ENCODE results near the gene HTR3E.

Gene HTR3E

GRCh38 chr3:184135149-184135910, 38.5 kb downstream of the HTR3E start, which contains the start of gene EIF2B5:
EIF2B5 (plus strand) TSS chr3:184135358; CDS start chr3:184135386, 28 bp downstream.
- POLR2A ChIA-PET: interaction anchor here (0.6 to 2.7 kb wide), 8 partner anchors 9 to 117 kb away, joined by 3 to 8 read pairs (median 5); partner anchors contain the start of genes ABCC5, ABCF3, AP2M1 and DVL3
- peak within 1 kb of the TSS; percentile 89 for H3K4me3 ChIP-seq (ENCODE audit: low read depth, low read length)
- peaks cover 0 to 28% of the 10 kb centered on the region in 2 experiments; a peak in 2 of 3 replicates for H3K36me3 ChIP-seq (ENCODE audit: control insufficient read depth in 2 of 2, insufficient read depth in 1 of 2, low read length in 2 of 2)
- CTCF ChIA-PET: interaction anchor here (0.9 to 1.5 kb wide), 3 partner anchors 95 to 240 kb away, joined by 3 read pairs; no protein-coding TSS in a partner anchor
- H3K27ac ChIP-seq (ENCODE audit: extremely low read depth, low read depth, low read length): peak within 1 kb of the TSS; percentile 47; the same call in 1 of the 2 replicates
- H3K4me1 ChIP-seq (ENCODE audit: control insufficient read depth, insufficient read depth, low read length): peaks cover 6% of the 10 kb centered on the region; the same call in 1 of the 2 replicates
- no peaks in the 10 kb centered on the region for H3K9me3 ChIP-seq (ENCODE audit: control insufficient read depth, insufficient read depth, low read depth, low read length)
- TF ChIP-seq ZNF280D (tag by site-specific recombination; IDR thresholded peaks at IDR 0.05) (0 out of 2 replicates have a peak, but pooled peaks have one; percentile 26), HOXA7 (CRISPR knock-in tag; IDR thresholded peaks at IDR 0.05; ENCODE audit: borderline replicate concordance) (no peak), ZNF560 (tag by site-specific recombination; IDR thresholded peaks at IDR 0.05; ENCODE audit: borderline replicate concordance) (no peak), ZNF391 (tag by site-specific recombination; IDR thresholded peaks at IDR 0.05; ENCODE audit: borderline replicate concordance, low read depth) (peak; percentile 38; the same call in 1 of the 2 replicates), EGR2 (tag by site-specific recombination; IDR thresholded peaks at IDR 0.05; ENCODE audit: low read depth) (no peak), ZNF501 (tag by site-specific recombination; IDR thresholded peaks at IDR 0.05) (peak; percentile 82), ZNF341 (tag by site-specific recombination; IDR thresholded peaks at IDR 0.05; ENCODE audit: low read depth) (no peak; the same call in none of the 2 replicates), ZNF157 (tag by site-specific recombination; IDR thresholded peaks at IDR 0.05) (no peak), KLF8 (tag by site-specific recombination; IDR thresholded peaks at IDR 0.05) (peak; percentile 55; the same call in 1 of the 2 replicates), BCL11B (tag by site-specific recombination; IDR thresholded peaks at IDR 0.05; ENCODE audit: low read depth) (no peak), TRIM28 (IDR thresholded peaks at IDR 0.05; ENCODE audit: borderline replicate concordance, low read length) (no peak), ZNF76 (tag by site-specific recombination; IDR thresholded peaks at IDR 0.05; ENCODE audit: borderline replicate concordance, low read depth) (peak; percentile 40; the same call in 1 of the 2 replicates), ZNF335 (tag by site-specific recombination; conservative IDR thresholded peaks at IDR 0.05) (peak; percentile 26; the same call in 1 of the 2 replicates), ZNF561 (tag by site-specific recombination; IDR thresholded peaks at IDR 0.05; ENCODE audit: borderline replicate concordance) (peak; percentile 23; the same call in 1 of the 2 replicates), REST (tag by site-specific recombination; IDR thresholded peaks at IDR 0.05) (peak; percentile 22; the same call in 1 of the 2 replicates), GLIS1 (tag by site-specific recombination; IDR thresholded peaks at IDR 0.05) (peak; percentile 76), ZSCAN23 (tag by site-specific recombination; IDR thresholded peaks at IDR 0.05) (no peak), ZNF510 (tag by site-specific recombination; IDR thresholded peaks at IDR 0.05; ENCODE audit: insufficient replicate concordance) (no peak), ZNF311 (tag by site-specific recombination; IDR thresholded peaks at IDR 0.05; ENCODE audit: borderline replicate concordance) (no peak), ZNF324 (tag by site-specific recombination; IDR thresholded peaks at IDR 0.05) (0 out of 2 replicates have a peak, but pooled peaks have one; percentile 65)
- TF ChIP-seq, protein P1, sequence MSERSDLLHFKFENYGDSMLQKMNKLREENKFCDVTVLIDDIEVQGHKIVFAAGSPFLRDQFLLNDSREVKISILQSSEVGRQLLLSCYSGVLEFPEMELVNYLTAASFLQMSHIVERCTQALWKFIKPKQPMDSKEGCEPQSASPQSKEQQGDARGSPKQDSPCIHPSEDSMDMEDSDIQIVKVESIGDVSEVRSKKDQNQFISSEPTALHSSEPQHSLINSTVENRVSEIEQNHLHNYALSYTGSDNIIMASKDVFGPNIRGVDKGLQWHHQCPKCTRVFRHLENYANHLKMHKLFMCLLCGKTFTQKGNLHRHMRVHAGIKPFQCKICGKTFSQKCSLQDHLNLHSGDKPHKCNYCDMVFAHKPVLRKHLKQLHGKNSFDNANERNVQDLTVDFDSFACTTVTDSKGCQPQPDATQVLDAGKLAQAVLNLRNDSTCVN (tag by site-specific recombination; optimal IDR thresholded peaks at IDR 0.05): peak; percentile 63
- TF ChIP-seq, protein P2, sequence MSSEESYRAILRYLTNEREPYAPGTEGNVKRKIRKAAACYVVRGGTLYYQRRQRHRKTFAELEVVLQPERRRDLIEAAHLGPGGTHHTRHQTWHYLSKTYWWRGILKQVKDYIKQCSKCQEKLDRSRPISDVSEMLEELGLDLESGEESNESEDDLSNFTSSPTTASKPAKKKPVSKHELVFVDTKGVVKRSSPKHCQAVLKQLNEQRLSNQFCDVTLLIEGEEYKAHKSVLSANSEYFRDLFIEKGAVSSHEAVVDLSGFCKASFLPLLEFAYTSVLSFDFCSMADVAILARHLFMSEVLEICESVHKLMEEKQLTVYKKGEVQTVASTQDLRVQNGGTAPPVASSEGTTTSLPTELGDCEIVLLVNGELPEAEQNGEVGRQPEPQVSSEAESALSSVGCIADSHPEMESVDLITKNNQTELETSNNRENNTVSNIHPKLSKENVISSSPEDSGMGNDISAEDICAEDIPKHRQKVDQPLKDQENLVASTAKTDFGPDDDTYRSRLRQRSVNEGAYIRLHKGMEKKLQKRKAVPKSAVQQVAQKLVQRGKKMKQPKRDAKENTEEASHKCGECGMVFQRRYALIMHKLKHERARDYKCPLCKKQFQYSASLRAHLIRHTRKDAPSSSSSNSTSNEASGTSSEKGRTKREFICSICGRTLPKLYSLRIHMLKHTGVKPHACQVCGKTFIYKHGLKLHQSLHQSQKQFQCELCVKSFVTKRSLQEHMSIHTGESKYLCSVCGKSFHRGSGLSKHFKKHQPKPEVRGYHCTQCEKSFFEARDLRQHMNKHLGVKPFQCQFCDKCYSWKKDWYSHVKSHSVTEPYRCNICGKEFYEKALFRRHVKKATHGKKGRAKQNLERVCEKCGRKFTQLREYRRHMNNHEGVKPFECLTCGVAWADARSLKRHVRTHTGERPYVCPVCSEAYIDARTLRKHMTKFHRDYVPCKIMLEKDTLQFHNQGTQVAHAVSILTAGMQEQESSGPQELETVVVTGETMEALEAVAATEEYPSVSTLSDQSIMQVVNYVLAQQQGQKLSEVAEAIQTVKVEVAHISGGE (tag by site-specific recombination; conservative IDR thresholded peaks at IDR 0.05; ENCODE audit: low read depth): peak; percentile 82

Measured in HEK293 (cell line).